HG03558 (cell line): ENCODE data around the gene CD84.
"Not testable (repeated sequence)": the region's sequence is repeated elsewhere in the genome, so short reads cannot be mapped to it uniquely, and the experiment has no call there.

ENCODE experiments used
- ATAC-seq: cut with Tn5 transposase; IDR thresholded peaks from one replicate; pipeline ENCODE4 v1.9.1; 2021; ENCODE audit warnings: moderate number of reproducible peaks; ENCODE audit not compliant: unreplicated experiment; ENCODE audit errors: extremely low read depth

CD84 gene, protein sequence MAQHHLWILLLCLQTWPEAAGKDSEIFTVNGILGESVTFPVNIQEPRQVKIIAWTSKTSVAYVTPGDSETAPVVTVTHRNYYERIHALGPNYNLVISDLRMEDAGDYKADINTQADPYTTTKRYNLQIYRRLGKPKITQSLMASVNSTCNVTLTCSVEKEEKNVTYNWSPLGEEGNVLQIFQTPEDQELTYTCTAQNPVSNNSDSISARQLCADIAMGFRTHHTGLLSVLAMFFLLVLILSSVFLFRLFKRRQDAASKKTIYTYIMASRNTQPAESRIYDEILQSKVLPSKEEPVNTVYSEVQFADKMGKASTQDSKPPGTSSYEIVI

DNA sequence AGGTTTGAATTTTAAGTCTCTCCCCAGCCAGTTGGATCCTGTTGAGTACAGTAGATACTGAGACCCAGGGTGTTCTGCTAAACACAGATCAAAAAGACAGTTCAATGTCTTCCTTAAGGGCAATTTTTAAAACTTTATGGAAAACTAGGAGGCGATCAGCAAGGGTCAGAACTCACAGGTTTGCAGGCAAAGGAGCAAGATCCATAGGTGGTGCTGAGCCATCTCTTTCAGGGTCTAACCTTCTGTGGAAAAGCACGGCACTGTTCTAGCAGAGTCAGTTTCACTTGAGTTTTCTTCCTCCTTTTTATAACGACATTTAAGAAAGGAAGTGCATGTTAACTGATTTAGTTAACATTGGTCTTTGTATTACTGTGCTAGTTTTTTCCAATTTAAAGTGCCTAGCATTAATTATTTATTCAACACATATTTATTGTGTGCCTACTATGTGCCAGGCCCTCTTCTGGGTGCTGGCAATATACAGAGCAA, at the start of gene CD84:
CD84 (minus strand) TSS at position 281 of the 486 bp plus-strand sequence; CDS start at position 222, 59 bp downstream.
- no peak for ATAC-seq

DNA sequence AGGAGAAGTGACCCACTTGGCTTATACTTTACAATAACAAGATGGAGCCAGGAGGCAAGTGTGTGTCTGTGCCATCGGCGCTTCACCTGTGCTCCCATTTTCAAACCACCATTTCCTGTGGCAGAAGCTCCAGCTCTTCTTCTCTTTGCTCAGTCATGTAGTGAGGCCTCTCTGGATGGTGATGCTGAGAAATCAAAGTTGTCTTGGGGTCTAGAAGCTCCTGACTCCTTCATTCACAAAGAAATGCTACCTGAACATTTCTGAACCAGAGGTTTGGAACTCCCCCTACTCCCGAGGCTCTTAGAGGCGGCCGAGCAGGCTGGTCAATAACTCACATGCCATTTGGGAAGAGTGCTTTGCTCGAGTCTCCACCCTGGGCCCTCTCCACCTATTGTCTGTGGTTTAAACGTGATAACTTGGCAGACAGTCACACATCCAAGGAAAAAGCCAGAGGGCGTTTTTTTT, 49.5 kb upstream of the CD84 start:
- ATAC-seq: no peak

DNA sequence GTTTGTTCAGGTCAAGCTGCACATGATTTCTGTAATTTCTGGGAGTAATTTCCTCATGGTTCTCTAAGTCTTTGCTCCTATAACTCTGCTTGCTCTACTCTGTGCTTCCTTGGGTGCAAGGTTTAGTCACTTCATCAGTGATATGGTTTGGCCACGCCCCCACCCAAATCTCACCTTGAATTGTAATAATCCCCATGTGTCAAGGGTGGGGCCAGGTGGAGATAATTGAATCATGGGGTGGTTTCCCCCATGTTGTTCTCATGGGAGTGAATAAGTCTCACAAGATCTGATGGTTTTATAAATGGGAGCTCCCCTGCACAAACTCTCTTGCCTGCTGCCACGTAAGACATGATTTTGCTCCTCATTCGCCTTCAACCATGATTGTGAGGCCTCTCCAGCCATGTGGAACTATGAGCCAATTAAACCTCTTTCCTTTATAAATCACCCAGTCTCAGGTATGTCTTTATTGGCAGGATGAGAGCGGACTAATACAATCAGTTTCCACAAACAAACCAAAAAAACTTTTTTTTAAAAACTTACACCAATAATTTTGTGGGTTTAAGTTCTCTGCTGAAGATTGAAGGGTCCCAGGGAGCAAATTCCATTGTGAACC, 48.5 kb upstream of the CD84 start:
- ATAC-seq: not testable (repeated sequence)

DNA sequence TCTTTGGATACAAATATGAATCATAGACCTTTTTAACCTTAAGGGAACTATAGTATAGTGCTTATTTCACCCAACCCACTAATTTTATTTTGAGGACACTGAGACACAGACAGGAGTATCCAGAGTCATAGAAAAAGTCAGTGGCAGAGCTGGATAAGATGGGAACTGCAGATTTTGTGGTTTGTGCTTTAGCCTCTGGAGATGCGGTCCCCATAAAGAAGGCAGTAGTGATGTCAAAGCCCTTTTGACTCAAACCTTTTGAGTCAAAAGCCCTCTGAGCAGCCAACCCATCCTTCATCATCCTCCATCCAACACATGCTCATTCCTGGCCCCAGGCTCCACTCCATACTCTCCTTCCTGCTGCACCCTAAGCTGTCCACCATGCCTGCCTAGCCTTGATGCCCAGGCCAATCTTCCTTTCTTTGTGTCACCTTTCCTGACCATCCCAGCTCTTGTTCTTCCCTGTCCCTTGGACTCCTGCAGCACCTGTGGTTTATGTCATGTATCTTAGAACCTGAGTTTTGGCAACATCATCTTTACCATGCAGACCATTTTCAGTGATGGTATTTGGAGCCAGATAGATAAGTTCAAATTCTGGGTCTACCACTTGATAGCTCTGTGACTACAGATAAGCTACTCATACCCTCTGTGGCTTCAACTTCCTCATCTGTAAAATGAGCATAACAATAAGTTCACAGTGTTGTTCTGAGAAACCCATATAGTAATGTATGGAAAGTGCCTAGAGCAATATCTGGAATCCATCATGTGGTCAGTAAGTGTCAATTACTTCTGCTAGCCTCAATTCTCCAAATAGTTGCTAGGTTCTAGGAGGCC, 47.4 kb upstream of the CD84 start:
- ATAC-seq: no peak

DNA sequence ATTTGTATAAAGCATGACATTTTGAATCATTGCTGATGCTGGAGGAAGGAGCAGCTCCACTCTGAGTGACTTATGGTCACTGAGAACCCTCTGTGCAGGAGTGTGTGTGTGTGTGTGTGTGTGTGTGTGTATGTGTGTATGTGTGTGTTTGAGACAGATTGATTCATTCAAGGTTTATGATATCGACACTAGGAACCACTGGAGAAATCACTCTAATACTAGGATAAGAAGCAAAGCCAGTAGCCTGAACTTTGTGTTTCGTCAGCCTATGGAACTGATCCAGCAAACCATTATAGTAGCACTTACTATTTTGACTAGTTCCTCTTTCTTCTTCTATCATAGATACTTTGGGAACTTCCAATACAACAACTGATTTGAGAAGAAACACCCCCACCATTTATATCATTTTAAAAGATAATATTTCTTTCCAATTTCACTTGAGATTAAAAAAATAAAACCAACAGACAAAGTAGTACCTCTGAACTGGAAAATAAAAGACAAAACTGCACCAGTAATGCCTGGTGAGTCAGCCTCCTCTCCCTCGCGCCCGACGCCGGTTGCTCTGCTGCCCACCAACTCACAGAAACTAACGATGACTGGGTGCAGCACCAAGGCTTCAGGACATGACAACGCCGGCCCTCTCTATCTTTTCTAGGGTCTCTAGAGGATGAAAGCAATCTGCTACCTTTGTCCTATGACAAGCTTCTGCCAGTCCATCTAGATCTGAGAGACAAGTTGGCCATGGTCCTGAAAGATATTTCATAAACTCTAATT, 46.6 kb upstream of the CD84 start:
- no peak for ATAC-seq

DNA sequence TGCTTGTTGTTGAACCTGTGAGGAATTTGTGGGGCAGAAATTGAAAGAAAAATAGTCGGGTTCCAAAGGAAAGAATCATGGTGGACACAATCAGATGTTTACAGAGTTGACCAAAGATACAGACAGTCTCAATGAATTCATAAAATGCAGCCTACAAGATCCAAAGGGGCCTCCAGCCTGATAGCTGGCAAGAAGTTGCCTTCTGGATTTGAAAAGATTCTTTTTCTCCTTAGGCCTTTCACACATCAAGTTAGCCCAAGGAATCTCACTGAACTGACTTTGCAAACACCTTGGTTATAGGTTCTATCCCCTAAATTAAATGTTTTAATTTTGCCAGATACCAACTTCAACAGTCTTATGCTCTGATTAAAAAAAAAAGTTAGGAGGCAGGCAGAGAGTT, 46.0 kb upstream of the CD84 start:
- ATAC-seq: no peak

DNA sequence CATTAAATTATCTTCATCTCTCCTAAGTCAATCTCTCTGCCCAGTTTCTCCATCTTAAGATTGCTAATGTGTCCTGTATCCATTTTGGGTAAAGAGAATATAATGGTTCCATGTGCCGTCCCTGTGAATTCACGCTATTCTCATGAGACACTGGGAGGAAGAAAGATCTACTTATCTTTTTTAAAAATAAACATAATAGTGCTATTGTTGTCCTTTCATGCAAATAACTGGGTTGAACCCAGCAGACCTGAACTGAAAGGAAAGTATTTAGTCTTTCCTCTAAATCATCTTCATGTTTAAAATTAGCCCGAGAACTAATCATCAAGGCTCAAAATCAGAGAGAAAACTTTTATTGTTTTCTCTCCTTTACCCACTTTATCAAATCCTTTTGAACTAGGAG, 45.2 kb upstream of the CD84 start:
- no peak for ATAC-seq

DNA sequence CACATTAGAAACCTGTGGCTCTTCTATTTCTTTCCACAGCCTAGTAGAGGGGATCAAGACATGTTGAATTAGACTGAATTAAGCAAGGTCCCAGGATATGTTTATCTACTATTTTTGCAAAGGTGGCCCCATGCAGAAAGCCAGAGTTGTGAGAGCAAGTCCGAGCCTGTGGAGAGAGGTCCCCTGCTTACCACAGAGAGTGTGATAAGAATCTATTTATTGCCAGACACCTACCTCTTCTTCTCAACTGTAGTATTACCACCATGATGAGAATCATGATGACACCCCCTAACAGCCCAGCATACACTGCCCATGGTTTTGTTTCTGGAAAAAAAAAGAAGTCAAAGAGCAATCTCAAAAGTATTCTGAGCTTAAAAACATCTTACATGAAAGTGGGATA, 44.6 kb upstream of the CD84 start:
- ATAC-seq: no peak

DNA sequence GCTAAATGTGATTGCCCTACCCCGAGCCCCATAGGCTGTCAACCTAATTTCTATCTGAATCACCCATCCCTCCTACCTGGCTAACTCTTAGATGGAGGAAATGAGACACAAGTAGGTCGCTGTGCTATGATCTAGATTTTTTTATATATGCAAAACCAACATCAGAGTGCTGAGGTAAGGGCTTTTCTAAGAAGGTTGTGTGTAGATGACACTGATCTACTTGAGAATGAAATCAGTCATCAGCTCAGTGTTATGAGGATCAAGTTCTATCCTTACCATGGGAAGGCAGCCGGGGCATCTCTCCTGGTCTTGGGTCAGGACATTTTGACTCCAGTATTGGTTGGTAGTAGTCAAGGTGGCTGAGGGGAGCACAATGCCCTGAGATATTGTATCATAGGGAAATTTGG, 43.9 kb upstream of the CD84 start:
- no peak for ATAC-seq

DNA sequence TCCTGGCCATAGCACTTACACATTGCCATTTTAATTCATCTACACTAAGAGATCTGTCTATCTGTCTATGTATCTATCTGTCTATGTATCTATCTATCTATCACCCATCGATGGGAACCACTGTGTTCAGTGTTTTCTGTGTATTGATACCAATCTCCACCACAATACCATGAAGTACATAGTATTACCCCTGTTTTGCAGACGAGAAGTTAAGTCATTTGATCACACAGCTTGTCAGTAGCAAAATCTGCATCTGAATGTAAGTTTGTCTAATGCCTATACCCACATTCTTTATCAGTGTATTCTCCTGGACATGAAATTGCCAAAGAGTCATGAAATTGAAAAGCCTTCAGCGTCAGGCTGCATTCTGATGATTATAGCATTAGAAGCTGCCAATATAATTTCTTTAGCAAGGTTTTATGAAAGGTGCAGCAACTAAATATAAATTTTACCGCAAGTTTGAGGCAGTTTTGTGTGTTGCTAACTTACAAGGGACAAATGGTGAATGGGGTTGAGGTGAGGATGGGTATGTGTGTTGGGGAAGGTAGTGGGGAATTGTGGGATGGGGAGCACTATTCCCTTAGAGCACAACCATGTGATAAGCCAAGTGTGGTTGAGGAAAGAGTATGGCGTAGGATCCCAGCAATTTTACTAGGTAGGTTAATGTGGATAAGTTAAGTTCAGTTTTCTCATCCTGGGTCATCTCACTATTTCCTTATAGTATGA, 43.4 kb upstream of the CD84 start:
- ATAC-seq: no peak

DNA sequence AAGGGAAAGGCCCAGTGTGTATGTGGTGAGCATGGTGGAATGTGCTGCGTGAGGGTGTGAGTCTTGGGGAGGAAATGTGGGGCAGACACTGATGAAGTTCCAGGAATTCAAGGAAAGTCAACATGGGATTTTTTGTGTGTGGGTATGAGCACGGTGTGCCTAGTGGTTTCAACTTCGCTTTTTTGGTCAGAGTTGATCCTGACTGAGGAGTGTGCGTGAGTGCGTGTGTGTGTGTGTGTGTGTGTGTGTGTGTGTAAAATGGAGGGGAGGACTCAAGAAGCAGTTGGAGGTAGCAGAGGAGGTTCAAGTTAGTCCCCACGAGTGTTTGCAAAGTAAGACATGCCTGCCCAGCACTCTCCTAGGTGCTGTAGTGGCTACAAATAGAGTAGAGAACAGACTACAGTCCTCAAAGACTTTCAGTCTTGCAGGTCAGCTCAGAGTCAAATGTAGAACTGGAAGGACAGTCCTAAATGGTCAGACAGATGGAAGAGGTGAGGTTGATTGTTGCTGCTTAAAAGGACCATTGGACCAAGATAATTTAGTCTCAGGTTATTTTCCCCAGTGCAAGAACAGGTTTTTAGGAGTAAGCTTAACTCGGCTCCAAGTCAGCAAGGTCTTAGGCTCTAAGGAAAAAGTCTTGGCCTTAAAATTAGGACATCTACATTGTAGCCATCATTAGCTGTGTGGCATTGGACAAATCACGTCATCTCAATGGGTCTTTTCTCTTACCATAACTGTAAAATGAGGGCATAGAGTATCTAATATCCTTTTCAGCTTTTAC, 42.5 kb upstream of the CD84 start:
- ATAC-seq: no peak

DNA sequence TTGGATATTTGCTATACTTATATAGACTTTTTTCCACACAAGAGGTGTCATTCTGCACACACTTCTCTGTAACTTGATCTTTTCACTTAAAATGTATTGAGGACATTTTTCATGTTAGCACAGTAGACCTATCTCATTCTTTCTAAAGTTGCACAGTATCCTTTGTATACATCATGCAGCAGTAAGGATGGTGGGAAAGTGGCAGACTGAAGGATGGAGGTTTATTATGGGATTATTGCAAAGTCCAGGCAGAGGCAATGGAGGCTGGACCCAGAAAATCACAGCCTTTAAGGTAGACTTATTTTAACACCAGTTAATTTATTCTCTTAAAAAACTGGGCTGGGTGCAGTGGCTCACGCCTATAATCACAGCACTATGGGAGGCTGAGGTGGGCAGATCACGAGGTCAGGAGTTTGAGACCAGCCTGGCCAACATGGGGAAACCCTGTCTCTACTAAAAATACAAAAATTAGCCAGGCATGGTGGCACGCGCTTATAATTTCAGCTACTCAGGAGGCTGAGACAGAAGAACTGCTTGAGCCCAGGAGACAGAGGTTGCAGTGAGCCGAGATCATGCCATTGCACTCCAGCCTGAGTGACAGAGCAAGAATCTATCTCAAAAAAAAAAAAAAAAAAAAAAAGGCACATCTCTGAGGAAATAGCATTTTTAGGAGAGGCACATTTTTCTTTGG, 41.8 kb upstream of the CD84 start:
- no peak for ATAC-seq

DNA sequence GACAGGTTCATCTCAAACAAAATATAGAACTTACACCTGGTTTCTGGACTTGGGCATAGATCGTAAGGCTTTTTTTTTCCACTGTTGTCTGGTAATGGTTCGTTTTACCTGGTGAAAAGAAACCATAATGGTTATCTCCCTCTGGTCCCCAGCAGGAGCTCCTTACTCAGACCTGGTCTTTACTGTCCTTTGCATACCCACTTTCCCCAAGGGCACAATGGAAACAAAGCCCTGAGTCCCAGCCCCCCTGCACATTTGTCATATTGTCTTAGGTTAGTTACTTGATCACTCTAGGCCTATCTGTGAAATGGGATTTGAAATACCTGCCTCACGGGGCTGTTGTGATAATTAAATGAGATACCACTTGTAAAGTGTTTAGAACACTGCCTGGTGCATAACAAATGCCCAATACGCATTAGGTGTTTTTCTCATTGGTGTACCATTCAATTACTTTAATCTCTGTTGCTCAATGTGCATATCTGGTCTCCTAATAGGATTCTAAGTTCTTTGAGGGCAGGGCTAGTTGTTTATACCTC, 40.5 kb upstream of the CD84 start:
- no peak for ATAC-seq

DNA sequence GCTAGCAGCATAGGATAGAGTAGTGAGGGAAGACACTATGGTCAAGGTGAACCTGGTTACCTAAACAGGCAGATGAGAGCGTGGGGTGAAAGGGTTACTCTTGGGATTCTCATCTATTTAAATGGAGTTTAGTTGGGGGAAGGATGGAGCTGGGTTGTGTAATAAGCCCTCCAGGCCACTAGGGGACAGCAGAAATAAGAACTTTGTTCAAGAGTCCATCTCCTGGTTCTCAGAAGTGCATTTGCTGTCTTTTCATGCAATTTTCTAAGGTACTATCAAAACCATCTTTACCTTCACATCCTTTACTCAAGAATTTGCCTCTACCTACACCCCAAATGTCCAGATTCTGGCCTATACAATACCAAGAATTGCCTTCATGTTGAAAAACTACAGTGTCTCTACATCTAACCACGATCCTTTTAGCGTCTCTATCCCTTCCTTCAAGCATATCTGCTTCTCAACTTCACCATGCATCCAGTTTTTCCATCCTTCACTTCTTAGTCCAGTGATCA, 39.5 kb upstream of the CD84 start:
- no peak for ATAC-seq

DNA sequence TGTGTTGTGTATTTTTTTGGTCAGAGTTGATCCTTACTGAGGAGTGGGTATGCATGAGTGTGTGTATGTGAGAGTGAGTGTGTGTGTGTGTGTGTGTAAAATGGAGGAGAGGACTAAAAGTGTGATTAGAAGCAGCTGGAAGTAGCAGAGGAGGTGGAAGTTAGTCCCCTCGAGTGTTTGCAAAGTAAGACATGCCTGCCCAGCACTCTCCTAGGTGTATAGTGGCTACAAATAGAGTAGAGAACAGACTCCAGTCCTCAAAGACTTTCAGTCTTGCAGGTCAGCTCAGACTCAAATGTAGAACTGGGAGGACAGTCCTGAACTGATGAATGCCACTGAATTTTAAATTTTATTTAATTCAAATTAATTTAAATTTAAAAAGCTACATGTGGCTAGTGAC, 39.0 kb upstream of the CD84 start:
- no peak for ATAC-seq

DNA sequence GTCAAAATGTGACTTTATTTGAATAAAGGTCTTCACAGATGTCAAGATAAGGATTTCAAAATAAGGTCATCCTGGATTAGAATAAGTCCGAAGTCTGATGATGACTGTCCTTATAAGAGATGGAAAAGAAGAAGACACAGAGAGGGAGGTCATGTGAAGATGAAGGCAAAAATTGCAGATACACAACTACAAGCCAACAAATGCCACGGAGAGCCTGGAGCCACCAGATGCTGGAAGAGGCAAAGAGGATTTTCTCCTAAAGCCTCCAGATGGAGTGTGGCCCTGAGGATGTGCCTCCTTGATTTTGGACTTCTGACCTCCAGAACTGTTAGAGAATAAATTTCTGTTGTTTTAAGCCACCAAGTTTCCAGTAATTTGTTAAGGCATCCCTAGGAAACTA, 36.4 kb upstream of the CD84 start:
- ATAC-seq: no peak

DNA sequence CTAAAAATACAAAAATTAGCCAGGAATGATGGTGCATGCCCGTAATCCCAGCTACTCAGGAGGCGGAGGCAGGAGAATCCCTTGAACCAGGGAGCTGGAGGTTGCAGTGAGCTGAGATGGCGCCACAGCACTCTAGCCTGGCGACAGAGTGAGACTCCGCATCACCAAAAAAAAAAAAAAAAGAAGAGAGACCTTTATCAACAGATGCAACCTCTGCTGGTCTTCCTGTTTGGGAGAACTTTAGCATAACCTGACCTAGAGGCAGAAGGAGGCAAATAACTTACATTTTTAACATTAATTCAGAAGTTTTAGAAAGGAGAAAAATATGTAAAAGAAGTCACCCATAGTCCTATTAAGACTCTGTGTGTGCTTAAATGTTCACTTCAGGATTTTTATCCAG, 35.1 kb upstream of the CD84 start:
- no peak for ATAC-seq
